ENCODE measurements around the gene PIP4K2A. TPM values are rescaled to one million over a fixed set of nuclear protein-coding genes. Genes with fewer than 3 reads are reported as not detected.

Gene PIP4K2A
- total and polyA plus RNA-seq, 2 of the 8 experiments (the other 6 are each of a cell fraction or from before 2014, with no cell fraction given) = 19.0 to 60.9 TPM

DNA sequence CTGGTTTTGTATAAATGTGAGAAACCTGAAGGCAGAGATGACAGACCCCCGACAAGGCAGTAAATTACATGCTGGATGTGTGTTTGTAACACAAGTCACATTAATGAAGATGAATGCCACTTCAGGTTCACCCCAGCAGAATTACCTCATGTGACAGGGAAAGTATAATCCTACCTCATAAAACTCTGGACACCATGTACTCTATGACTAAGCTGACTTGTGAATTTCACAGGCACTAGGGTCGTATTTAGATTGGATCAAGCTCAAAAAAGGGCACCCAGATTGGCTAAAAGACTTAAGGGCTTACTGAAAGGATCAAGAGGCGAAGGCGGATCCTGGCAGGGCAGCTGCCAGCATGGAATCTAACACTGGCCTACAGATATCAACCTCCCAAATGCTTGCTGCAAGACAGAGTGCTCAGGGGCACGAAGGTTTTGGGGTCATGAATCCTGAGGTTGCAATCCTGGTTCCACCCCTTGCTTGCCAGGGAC lies 161.4 kb downstream of the PIP4K2A start:
- Histone ChIP-seq H3K27ac (ENCODE audit: low read depth, low read length) (no peak overlapping the region), H3K27me3 (replicated peaks in 1 of 4; ENCODE audit: control insufficient read depth in 3 of 4, extremely low read depth in 1 of 4, insufficient read depth in 3 of 4, low read length in 3 of 4) (no peaks in the 10 kb centered on the region), H3K23me2 (ENCODE audit: low read depth, low read length) (no peaks in the 10 kb centered on the region), H4K91ac (replicated peaks; ENCODE audit: insufficient read length, low read length) (no peak overlapping the region), H3K56ac (replicated peaks; ENCODE audit: insufficient read length, low read depth, low read length) (no peak overlapping the region), H2AK5ac (ENCODE audit: low read depth, low read length) (no peak overlapping the region), H3K36me3 (ENCODE audit: control insufficient read depth in 2 of 4, insufficient read depth in 4 of 4, low read length in 3 of 4) (peaks cover 0 to 6% (median 5%) of the 10 kb centered on the region in 4 experiments; a peak in 6 of 8 replicates), H2AFZ (ENCODE audit: low read length) (no peak overlapping the region), H3K23ac (ENCODE audit: insufficient read length) (no peak overlapping the region), H3K18ac (ENCODE audit: extremely low read depth, low read length) (no peak overlapping the region), H3K4me3 (ENCODE audit: extremely low read depth in 1 of 4, insufficient read depth in 2 of 4, low read depth in 3 of 4, low read length in 4 of 4) (no peak overlapping the region), H3K9me3 (ENCODE audit: insufficient read depth in 2 of 2, low read depth in 1 of 2, low read length in 1 of 2) (no peaks in the 10 kb centered on the region), H2BK15ac (ENCODE audit: low read length) (no peak overlapping the region), H3K4ac (replicated peaks; ENCODE audit: insufficient read length, low read depth, low read length) (no peak overlapping the region), H2BK120ac (replicated peaks; ENCODE audit: low read depth, low read length) (no peak overlapping the region), H3K79me2 (ENCODE audit: control insufficient read depth in 1 of 2, insufficient read depth in 2 of 2, low read length in 2 of 2) (no peaks in the 10 kb centered on the region), H3K4me2 (ENCODE audit: insufficient read depth in 1 of 2, low read depth in 2 of 2, low read length in 2 of 2) (no peak overlapping the region), H4K8ac (ENCODE audit: extremely low read depth, insufficient read depth, low read length) (no peak overlapping the region), H4K5ac (ENCODE audit: insufficient read length, low read depth, low read length) (no peak overlapping the region), H3K4me1 (replicated peaks in 1 of 4; ENCODE audit: control insufficient read depth in 3 of 4, insufficient read depth in 4 of 4, low read length in 3 of 4) (peaks cover 0 to 2% (median 1%) of the 10 kb centered on the region in 4 experiments; a peak in 2 of 7 replicates), H2BK12ac (ENCODE audit: low read depth, low read length) (no peak overlapping the region), H3K14ac (ENCODE audit: insufficient read length) (no peak overlapping the region), H3K79me1 (ENCODE audit: low read depth, low read length) (no peaks in the 10 kb centered on the region), H2BK20ac (ENCODE audit: low read length) (no peak overlapping the region), H3K9ac (replicated peaks in 1 of 4; ENCODE audit: extremely low read depth in 1 of 4, low read depth in 3 of 4, low read length in 3 of 4) (no peak overlapping the region), H2BK5ac (ENCODE audit: low read depth, low read length) (no peak overlapping the region), H4K20me1 (replicated peaks in 1 of 2; ENCODE audit: control insufficient read depth in 1 of 2, insufficient read depth in 2 of 2, low read length in 2 of 2) (no peaks in the 10 kb centered on the region)
- FAIRE-seq = no peak
- DNase-seq (ENCODE audit: low read depth in 1 of 2, low spot score in 2 of 2) = no peak
- CTCF ChIA-PET (ENCODE audit: partially characterized antibody) = interaction anchor here (1.6 to 2.7 kb wide), 2 partner anchors 21 to 30 kb away, joined by 5 to 7 read pairs; no protein-coding TSS in a partner anchor
- WGBS, 2 experiments (ENCODE audit: extremely low coverage in 1 of 2, insufficient coverage in 1 of 2, insufficient read length in 1 of 2, insufficient replicate concordance in 2 of 2, low coverage in 1 of 2, low lambda C conversion rate in 2 of 2, missing lambda C conversion rate in 1 of 2) = 89% methylated on average over 5 of the region's 5 CpGs; no CpG with 5 or more reads in 1 of the 2 experiments
- POLR2A ChIA-PET (ENCODE audit: partially characterized antibody) = no interaction called here
- TF ChIP-seq CREB1 (IDR thresholded peaks at IDR 0.05) = no peak
- TF ChIP-seq KDM1A (IDR thresholded peaks at IDR 0.05; ENCODE audit: borderline replicate concordance, low read length) = no peak
- no peak for TF ChIP-seq HDAC2 (IDR thresholded peaks at IDR 0.05; ENCODE audit: borderline replicate concordance in 1 of 2, low read depth in 2 of 2, low read length in 2 of 2)
- TF ChIP-seq KDM4A (IDR thresholded peaks at IDR 0.05; ENCODE audit: low read depth, low read length, severe bottlenecking) = no peak
- TF ChIP-seq BRCA1 (IDR thresholded peaks at IDR 0.05; ENCODE audit: low read depth, low read length) = no peak
- TF ChIP-seq TBP (IDR thresholded peaks at IDR 0.05; ENCODE audit: low read depth, low read length) = no peak
- TF ChIP-seq CBX8 (IDR thresholded peaks at IDR 0.05; ENCODE audit: borderline replicate concordance, low read depth, low read length) = no peak
- TF ChIP-seq CEBPB (IDR thresholded peaks at IDR 0.05; ENCODE audit: low read depth, low read length) = no peak
- no peak for TF ChIP-seq JUND (IDR thresholded peaks at IDR 0.05; ENCODE audit: low read length)
- TF ChIP-seq ZNF274 (IDR thresholded peaks at IDR 0.05; ENCODE audit: borderline replicate concordance, extremely low read depth, low read length) = no peak
- TF ChIP-seq SAP30 (IDR thresholded peaks at IDR 0.05; ENCODE audit: insufficient read depth, insufficient replicate concordance, low read length) = no peak

Data from H1 (cell line).